IMR-90 (cell line): Measurements from ENCODE around the gene CTIF. TPM values are rescaled to one million over a fixed set of nuclear protein-coding genes. Genes with fewer than 3 reads are reported as not detected.
A peak's percentile ranks its signal among the peaks of the same experiment; 100 is the strongest.

Source experiments
- ATAC-seq: fragments of 200-7000 bp; cut with Tn5 transposase; 2 replicates; pipeline ENCODE4 v1.9.1; 2020; ENCODE audit warnings: low read depth, mild to moderate bottlenecking, moderate library complexity
- BruUV-seq: library from RNA; stranded (reverse); fragments of 400-500 nt; replicated peaks from 2 replicates; lab custom pipeline; 2021; lab: Mats Ljungman, UMichigan
- CTCF ChIA-PET: fragments of 300-600 bp; formaldehyde crosslinking; extraction: SDS; loops from one replicate; lab custom pipeline; 2021; ENCODE audit warnings: antibody characterized with exemption; lab: Yijun Ruan, JAX
- POLR2A ChIA-PET: fragments of 300-600 bp; sonication (Branson Sonifier 250); formaldehyde crosslinking; loops from one replicate; lab custom pipeline; 2022; ENCODE audit warnings: antibody characterized with exemption; ENCODE audit not compliant: unreplicated experiment; lab: Charles Lee
- DNase-seq: peaks from one replicate; pipeline ENCODE4 v3.0.0; 2013
- H2AFZ ChIP-seq: replicated peaks from 2 replicates; pipeline ENCODE3; 2013; ENCODE audit warnings: low read length, mild to moderate bottlenecking; ENCODE audit not compliant: poor library complexity
- H2AK5ac ChIP-seq: 2 replicates; pipeline ENCODE4 v1.6.1; 2013; ENCODE audit warnings: low read depth, low read length, inconsistent platforms
- H2AK9ac ChIP-seq: replicated peaks from 2 replicates; pipeline ENCODE3; 2013; ENCODE audit warnings: mild to moderate bottlenecking, low read depth, low read length, moderate library complexity; ENCODE audit not compliant: poor library complexity
- H2BK120ac ChIP-seq: 2 replicates; pipeline ENCODE4 v1.6.1; 2013; ENCODE audit warnings: low read depth, low read length, inconsistent platforms
- H2BK15ac ChIP-seq: 3 replicates; pipeline ENCODE4 v1.6.1; 2013; ENCODE audit warnings: low read depth, low read length, inconsistent platforms
- H2BK20ac ChIP-seq: 2 replicates; pipeline ENCODE4 v1.6.1; 2013; ENCODE audit warnings: low read depth, mild to moderate bottlenecking, inconsistent platforms, low read length, moderate library complexity
- H2BK5ac ChIP-seq: 2 replicates; pipeline ENCODE4 v1.6.1; 2013; ENCODE audit warnings: mild to moderate bottlenecking, low read depth, low read length, inconsistent platforms; ENCODE audit not compliant: poor library complexity, severe bottlenecking
- H3K14ac ChIP-seq: replicated peaks from 2 replicates; pipeline ENCODE4 v1.6.1; 2013; ENCODE audit warnings: low read depth, low read length, inconsistent platforms
- H3K18ac ChIP-seq: 2 replicates; pipeline ENCODE4 v1.6.1; 2013; ENCODE audit warnings: low read depth, low read length, control low read depth
- H3K23ac ChIP-seq: 2 replicates; pipeline ENCODE4 v1.6.1; 2013; ENCODE audit warnings: low read depth, low read length, inconsistent platforms
- H3K27ac ChIP-seq: 2 replicates; pipeline ENCODE4 v1.5.1; 2013; ENCODE audit warnings: mild to moderate bottlenecking, control low read depth, low read length; ENCODE audit not compliant: insufficient read depth
- H3K27me3 ChIP-seq: 2 replicates; pipeline ENCODE4 v1.6.1; 2013; ENCODE audit warnings: low read length; ENCODE audit not compliant: control insufficient read depth, insufficient read depth
- H3K36me3 ChIP-seq: 2 replicates; pipeline ENCODE4 v1.6.1; 2013; ENCODE audit warnings: low read length, mixed read lengths; ENCODE audit not compliant: control insufficient read depth, insufficient read depth
- H3K4ac ChIP-seq: 2 replicates; pipeline ENCODE4 v1.6.1; 2013; ENCODE audit warnings: low read depth, low read length, inconsistent platforms
- H3K4me1 ChIP-seq: 2 replicates; pipeline ENCODE4 v1.6.1; 2013; ENCODE audit warnings: low read length, mixed read lengths; ENCODE audit not compliant: control insufficient read depth, insufficient read depth
- H3K4me2 ChIP-seq: 2 replicates; pipeline ENCODE4 v1.6.1; 2013; ENCODE audit warnings: low read depth, mild to moderate bottlenecking, control low read depth, low read length, moderate library complexity
- H3K4me3 ChIP-seq: 2 replicates; pipeline ENCODE4 v1.5.1; 2013; ENCODE audit warnings: low read depth, mild to moderate bottlenecking, control low read depth, low read length, moderate library complexity; ENCODE audit not compliant: insufficient read depth
- H3K56ac ChIP-seq: 2 replicates; pipeline ENCODE4 v1.6.1; 2013; ENCODE audit warnings: low read length, inconsistent platforms; ENCODE audit not compliant: insufficient read depth; ENCODE audit errors: extremely low read depth
- H3K79me1 ChIP-seq, 2 experiments: 2 replicates each; pipeline ENCODE4 v1.6.1; 2013; ENCODE audit warnings: low read length in 2 of 2, inconsistent platforms in 1 of 2, low read depth in 1 of 2
- H3K9ac ChIP-seq: 2 replicates; pipeline ENCODE4 v1.6.1; 2013; ENCODE audit warnings: low read depth, low read length, control low read depth
- H3K9me1 ChIP-seq: 2 replicates; pipeline ENCODE4 v1.6.1; 2013; ENCODE audit warnings: low read length, inconsistent platforms; ENCODE audit not compliant: insufficient read depth
- H3K9me3 ChIP-seq: 2 replicates; pipeline ENCODE4 v1.6.1; 2013; ENCODE audit warnings: low read length; ENCODE audit not compliant: control insufficient read depth, insufficient read depth
- H4K20me1 ChIP-seq: 2 replicates; pipeline ENCODE4 v1.6.1; 2013; ENCODE audit warnings: low read length, inconsistent platforms; ENCODE audit not compliant: insufficient read depth
- H4K5ac ChIP-seq: 2 replicates; pipeline ENCODE4 v1.6.1; 2013; ENCODE audit warnings: mild to moderate bottlenecking, low read depth, low read length, control low read depth
- H4K8ac ChIP-seq, 2 experiments: 2 replicates each; pipeline ENCODE4 v1.6.1; 2013; ENCODE audit warnings: low read depth in 2 of 2, low read length in 2 of 2, control low read depth in 1 of 2, inconsistent platforms in 1 of 2
- H4K91ac ChIP-seq: 2 replicates; pipeline ENCODE4 v1.6.1; 2013; ENCODE audit warnings: low read depth, low read length, inconsistent platforms; ENCODE audit not compliant: insufficient read depth
- CEBPB ChIP-seq: IDR thresholded peaks from 2 replicates; pipeline ENCODE4 v1.6.1; 2012; ENCODE audit warnings: low read depth, low read length, improper control_type of control experiment
- CHD1 ChIP-seq: IDR thresholded peaks from 2 replicates; pipeline ENCODE4 v1.6.1; 2012; ENCODE audit warnings: low read depth, low read length, improper control_type of control experiment
- CTCF ChIP-seq: conservative IDR thresholded peaks from 2 replicates; pipeline ENCODE4 v1.5.1; 2012; ENCODE audit warnings: mild to moderate bottlenecking, low read depth, low read length, improper control_type of control experiment
- ELK1 ChIP-seq: fragments of 150-350 bp; IDR thresholded peaks from 2 replicates; pipeline ENCODE4 v1.6.1; 2016; ENCODE audit warnings: low read depth, mild to moderate bottlenecking, low read length, moderate library complexity, borderline replicate concordance
- FOS ChIP-seq: fragments of 150-350 bp; IDR thresholded peaks from 2 replicates; pipeline ENCODE4 v1.6.1; 2016; ENCODE audit warnings: low read depth, low read length
- MXI1 ChIP-seq: IDR thresholded peaks from 2 replicates; pipeline ENCODE4 v1.6.1; 2012; ENCODE audit warnings: low read depth, mild to moderate bottlenecking, low read length, moderate library complexity, borderline replicate concordance
- POLR2A ChIP-seq: IDR thresholded peaks from 2 replicates; pipeline ENCODE4 v1.6.1; 2012; ENCODE audit warnings: mild to moderate bottlenecking, low read depth, low read length
- SMC3 ChIP-seq: fragments of 150-350 bp; IDR thresholded peaks from 2 replicates; pipeline ENCODE4 v1.6.1; 2016; ENCODE audit warnings: low read depth, mild to moderate bottlenecking, antibody characterized with exemption, low read length, moderate library complexity
- WGBS, 2 experiments: methylation state at CpG; one replicate each; pipeline versions ENCODE4 v1.1.5 to v1.1.7; 2013; ENCODE audit warnings: missing lambda C conversion rate in 2 of 2; ENCODE audit not compliant: insufficient read length in 1 of 2; ENCODE audit errors: extremely low coverage in 2 of 2; 5-methylcytosine and 5-hydroxymethylcytosine counted together
- dilution Hi-C: fragments of 300-500 bp; cut with HindIII; formaldehyde crosslinking; loops from one replicate; pipeline ENCODE4 v1.14.3; 2018; ENCODE audit warnings: low sequenced_read_pairs; ENCODE audit not compliant: unreplicated experiment
- in situ Hi-C: fragments of 300-500 bp; cut with MboI; formaldehyde crosslinking; loops from 3 replicates; pipeline ENCODE4 v1.14.3; 2019; ENCODE audit warnings: low sequenced_read_pairs, inconsistent platforms, mixed read lengths
- intact Hi-C: fragments of 100-400 bp; cut with micrococcal nuclease; formaldehyde crosslinking; loops from 2 replicates; pipeline ENCODE4 v1.10.0; 2022
- polyA plus RNA-seq, 3 experiments: library from polyadenylated mRNA; depleted of rRNA; stranded (reverse); fragments of >200 nt; gene quantifications; 2 replicates each; pipeline ENCODE4 v1.2.3, GENCODE V29; 2012; ENCODE audit warnings: low replicate concordance in 1 of 3
- total RNA-seq: library from RNA; depleted of rRNA; stranded (reverse); fragments of >200 nt; gene quantifications from 2 replicates; pipeline ENCODE4 v1.2.3, GENCODE V29; 2012

Gene CTIF
- total and polyA plus RNA-seq, 2 of the 4 experiments (the other 2 are of a cell fraction), result 25.1 to 57.0 TPM

- Histone ChIP-seq H2AK5ac (no peak overlapping the region), H3K36me3 (peaks cover 17% of the 10 kb centered on the region), H4K5ac (no peak overlapping the region), H3K79me1 (peaks cover 29 to 72% of the 10 kb centered on the region in 2 experiments), H3K14ac (no peak overlapping the region), H3K23ac (no peak overlapping the region; the same call in 1 of the 2 replicates), H3K4me1 (peaks cover 7% of the 10 kb centered on the region; the same call in 1 of the 2 replicates), H2BK15ac (no peak overlapping the region), H3K27me3 (no peaks in the 10 kb centered on the region), H4K8ac (peak overlapping the region in 1 of 2 experiments; percentile 22; a peak in 1 of 4 replicates), H2BK5ac (no peak overlapping the region), H3K4ac (0 out of 2 replicates have a peak overlapping the region, but pooled peaks have one; percentile 21), H3K18ac (no peak overlapping the region), H3K56ac (no peak overlapping the region), H3K27ac (no peak overlapping the region), H4K91ac (no peak overlapping the region; the same call in 1 of the 2 replicates), H2BK120ac (no peak overlapping the region), H3K9ac (no peak overlapping the region), H3K4me3 (no peak overlapping the region), H3K9me3 (no peaks in the 10 kb centered on the region), H3K4me2 (no peak overlapping the region), H4K20me1 (peaks cover 13% of the 10 kb centered on the region), H2AK9ac (no peak overlapping the region), H2AFZ (no peak overlapping the region), H3K9me1 (peaks cover 22% of the 10 kb centered on the region), H2BK20ac (no peak overlapping the region)
- DNase-seq (no peak), ATAC-seq (no peak)
- no TSS peak for BruUV-seq
- TF ChIP-seq MXI1 (no peak), ELK1 (no peak), POLR2A (no peak), CHD1 (no peak), CTCF (no peak), CEBPB (no peak), SMC3 (no peak), FOS (no peak)
- dilution Hi-C loops (no loop called here), intact Hi-C loops (no loop called here), in situ Hi-C loops (no loop called here)
- CTCF ChIA-PET, result no interaction called here
- WGBS, 2 experiments, result 65% methylated on average over 2 of the region's 7 CpGs; no CpG with 5 or more reads in 1 of the 2 experiments
- POLR2A ChIA-PET, result no interaction called here
Observed at GRCh38 chr18:48851599-48851960, 312.7 kb downstream of the CTIF start.
